SK-N-SH (cell line): ENCODE data around the gene ADD3. TPM values are rescaled to one million over a fixed set of nuclear protein-coding genes. Genes with fewer than 3 reads are reported as not detected.
A peak's percentile ranks its signal among the peaks of the same experiment; 100 is the strongest.

Experiments
- CTCF ChIA-PET: fragments of 300-600, 350-600 bp; formaldehyde crosslinking; extraction: SDS; loops from one replicate; lab custom pipeline; 2021; lab: Yijun Ruan, JAX
- POLR2A ChIA-PET: fragments of 350-600 bp; sonication (Branson Sonifier 250); formaldehyde crosslinking; extraction: SDS; loops from one replicate; lab custom pipeline; 2020; ENCODE audit warnings: antibody characterized with exemption, inconsistent platforms; lab: Yijun Ruan, JAX
- DNase-seq: peaks from one replicate; pipeline ENCODE4 v3.0.0; 2012
- H2AFZ ChIP-seq: fragments of 200-600 bp; sonication (generic); 2 replicates; pipeline ENCODE4 v1.8.1; 2016; ENCODE audit warnings: antibody characterized with exemption, mild to moderate bottlenecking, low read depth
- H3F3A ChIP-seq: fragments of 200-600 bp; sonication (generic); replicated peaks from 2 replicates; pipeline ENCODE3; 2016; ENCODE audit warnings: antibody characterized with exemption, mild to moderate bottlenecking; ENCODE audit not compliant: insufficient read depth
- H3K27ac ChIP-seq, 2 experiments: fragments of 200-500 bp in 1 of 2; fragments of 200-600 bp in 1 of 2; sonication (Bioruptor generic) in 1 of 2; sonication (generic), shearing (Covaris generic) in 1 of 2; 2 replicates each; pipeline versions ENCODE4 v1.5.1 to v1.6.1; 2014 to 2016; ENCODE audit warnings: low read depth in 2 of 2, inconsistent platforms in 1 of 2, low read length in 1 of 2, mild to moderate bottlenecking in 1 of 2, mixed read lengths in 1 of 2
- H3K27me3 ChIP-seq: fragments of 200-600 bp; sonication (generic), shearing (Covaris generic); 2 replicates; pipeline ENCODE4 v1.6.1; 2016; ENCODE audit warnings: mixed run types; ENCODE audit not compliant: insufficient read depth
- H3K36me3 ChIP-seq, 2 experiments: fragments of 200-500 bp in 1 of 2; fragments of 200-600 bp in 1 of 2; sonication (Bioruptor generic) in 1 of 2; sonication (generic) in 1 of 2; replicated peaks in 1 of 2; 2 replicates each; pipeline versions ENCODE3 to v1.5.1; 2014 to 2016; ENCODE audit warnings: low read length in 1 of 2, mild to moderate bottlenecking in 1 of 2; ENCODE audit not compliant: insufficient read depth in 2 of 2, control insufficient read depth in 1 of 2
- H3K4me1 ChIP-seq, 2 experiments: fragments of 200-500 bp in 1 of 2; fragments of 200-600 bp in 1 of 2; sonication (Bioruptor generic) in 1 of 2; sonication (generic), shearing (Covaris generic) in 1 of 2; 2 replicates each; pipeline versions ENCODE4 v1.5.1 to v1.6.1; 2014 to 2016; ENCODE audit warnings: low read depth in 1 of 2, low read length in 1 of 2, mixed run types in 1 of 2; ENCODE audit not compliant: insufficient read depth in 2 of 2, control insufficient read depth in 1 of 2
- H3K4me2 ChIP-seq: fragments of 200-600 bp; sonication (generic), shearing (Covaris generic); 2 replicates; pipeline ENCODE4 v1.6.1; 2017; ENCODE audit warnings: mixed run types
- H3K4me3 ChIP-seq, 2 experiments: fragments of 200-500 bp in 1 of 2; fragments of 200-600 bp in 1 of 2; sonication (Bioruptor generic) in 1 of 2; sonication (generic), shearing (Covaris generic) in 1 of 2; 2 replicates each; pipeline versions ENCODE4 v1.5.1 to v1.8.1; 2014 to 2016; ENCODE audit warnings: low read depth in 2 of 2, inconsistent platforms in 1 of 2, low read length in 1 of 2, mild to moderate bottlenecking in 1 of 2, mixed read lengths in 1 of 2, moderate library complexity in 1 of 2
- H3K79me2 ChIP-seq: fragments of 200-600 bp; sonication (generic); 2 replicates; pipeline ENCODE4 v1.8.1; 2017; ENCODE audit warnings: mild to moderate bottlenecking; ENCODE audit not compliant: insufficient read depth
- H3K9ac ChIP-seq: fragments of 200-600 bp; sonication (generic); 2 replicates; pipeline ENCODE4 v1.6.1; 2017; ENCODE audit warnings: mixed run types
- H3K9me2 ChIP-seq: fragments of 200-600 bp; sonication (generic); 2 replicates; pipeline ENCODE4 v1.6.1; 2017; ENCODE audit warnings: mixed run types
- H3K9me3 ChIP-seq: fragments of 200-600 bp; sonication (generic); 2 replicates; pipeline ENCODE4 v1.6.1; 2017; ENCODE audit warnings: mixed run types, mild to moderate bottlenecking, moderate library complexity
- H4K20me1 ChIP-seq: fragments of 200-600 bp; sonication (generic); 2 replicates; pipeline ENCODE4 v1.6.1; 2017; ENCODE audit warnings: mild to moderate bottlenecking, mixed run types; ENCODE audit not compliant: insufficient read depth
- CHD2 ChIP-seq: fragments of 150-350 bp; IDR thresholded peaks from 2 replicates; pipeline ENCODE4 v1.6.1; 2018; ENCODE audit warnings: low read length; ENCODE audit not compliant: partially characterized antibody
- EP300 ChIP-seq, 2 experiments: IDR thresholded peaks; 2 replicates each; pipeline versions ENCODE4 v1.4.0 to v1.6.1; 2012; ENCODE audit warnings: borderline replicate concordance in 1 of 2, low read depth in 1 of 2, low read length in 1 of 2
- FOSL2 ChIP-seq: IDR thresholded peaks from 2 replicates; pipeline ENCODE4 v1.4.0; 2012; ENCODE audit warnings: low read depth, mild to moderate bottlenecking, moderate library complexity, borderline replicate concordance
- FOXJ3 ChIP-seq: sonication (generic); formaldehyde crosslinking; IDR thresholded peaks from 2 replicates; pipeline ENCODE4 v1.5.1; 2020; ENCODE audit warnings: mild to moderate bottlenecking, missing genetic modification reagents
- FOXM1 ChIP-seq: IDR thresholded peaks from 2 replicates; pipeline ENCODE4 v1.4.0; 2012; ENCODE audit warnings: low read depth, mild to moderate bottlenecking
- GABPA ChIP-seq: IDR thresholded peaks from 2 replicates; pipeline ENCODE4 v1.4.0; 2012; ENCODE audit warnings: low read depth, mild to moderate bottlenecking
- GATA2 ChIP-seq: sonication (generic); formaldehyde crosslinking; IDR thresholded peaks from 2 replicates; pipeline ENCODE4 v1.5.0; 2020; ENCODE audit warnings: mild to moderate bottlenecking, missing genetic modification reagents
- IRF3 ChIP-seq: fragments of 150-350 bp; IDR thresholded peaks from 2 replicates; pipeline ENCODE4 v1.6.1; 2016; ENCODE audit warnings: mild to moderate bottlenecking, low read depth, low read length
- JUND ChIP-seq: IDR thresholded peaks from 2 replicates; pipeline ENCODE4 v1.4.0; 2012
- MAX ChIP-seq: IDR thresholded peaks from 2 replicates; pipeline ENCODE4 v1.4.0; 2012; ENCODE audit warnings: low read depth
- MEF2A ChIP-seq: IDR thresholded peaks from 2 replicates; pipeline ENCODE4 v1.4.0; 2012; ENCODE audit warnings: low read depth, borderline replicate concordance
- NFIC ChIP-seq: IDR thresholded peaks from 2 replicates; pipeline ENCODE4 v1.4.0; 2012; ENCODE audit warnings: borderline replicate concordance
- RAD21 ChIP-seq: IDR thresholded peaks from 2 replicates; pipeline ENCODE4 v1.6.1; 2012; ENCODE audit warnings: mild to moderate bottlenecking, low read length
- SMC3 ChIP-seq: IDR thresholded peaks from 2 replicates; pipeline ENCODE4 v1.6.1; 2012; ENCODE audit warnings: low read depth, low read length, improper control_type of control experiment
- TAF1 ChIP-seq: IDR thresholded peaks from 2 replicates; pipeline ENCODE4 v1.6.1; 2012; ENCODE audit warnings: low read depth, mild to moderate bottlenecking, low read length, moderate library complexity, borderline replicate concordance
- TCF12 ChIP-seq: IDR thresholded peaks from 2 replicates; pipeline ENCODE4 v1.4.0; 2012
- ZBTB33 ChIP-seq: IDR thresholded peaks from 2 replicates; pipeline ENCODE4 v1.4.0; 2012; ENCODE audit warnings: low read depth, borderline replicate concordance
- WGBS: methylation state at CpG from one replicate; pipeline ENCODE4 v1.1.6; 2017; ENCODE audit warnings: low lambda C conversion rate; 5-methylcytosine and 5-hydroxymethylcytosine counted together
- polyA plus RNA-seq, 3 experiments: library from polyadenylated mRNA; depleted of rRNA; stranded (reverse); fragments of >200 nt; gene quantifications; 2 replicates each; pipeline ENCODE4 v1.2.3, GENCODE V29; 2012
- TF ChIP-seq, protein P1 (sequence below): fragments of 200-600 bp; sonication (generic); IDR thresholded peaks from 2 replicates; pipeline ENCODE4 v1.6.1; 2017; ENCODE audit warnings: antibody characterized with exemption, mild to moderate bottlenecking, moderate library complexity

ADD3 gene
- polyA plus RNA-seq, 1 of the 3 experiments (the other 2 are of a cell fraction) = 27.6 TPM

GRCh38 chr10:110056822-110057221 is 49.0 kb downstream of the ADD3 start (continued):
- TF ChIP-seq, protein P1, sequence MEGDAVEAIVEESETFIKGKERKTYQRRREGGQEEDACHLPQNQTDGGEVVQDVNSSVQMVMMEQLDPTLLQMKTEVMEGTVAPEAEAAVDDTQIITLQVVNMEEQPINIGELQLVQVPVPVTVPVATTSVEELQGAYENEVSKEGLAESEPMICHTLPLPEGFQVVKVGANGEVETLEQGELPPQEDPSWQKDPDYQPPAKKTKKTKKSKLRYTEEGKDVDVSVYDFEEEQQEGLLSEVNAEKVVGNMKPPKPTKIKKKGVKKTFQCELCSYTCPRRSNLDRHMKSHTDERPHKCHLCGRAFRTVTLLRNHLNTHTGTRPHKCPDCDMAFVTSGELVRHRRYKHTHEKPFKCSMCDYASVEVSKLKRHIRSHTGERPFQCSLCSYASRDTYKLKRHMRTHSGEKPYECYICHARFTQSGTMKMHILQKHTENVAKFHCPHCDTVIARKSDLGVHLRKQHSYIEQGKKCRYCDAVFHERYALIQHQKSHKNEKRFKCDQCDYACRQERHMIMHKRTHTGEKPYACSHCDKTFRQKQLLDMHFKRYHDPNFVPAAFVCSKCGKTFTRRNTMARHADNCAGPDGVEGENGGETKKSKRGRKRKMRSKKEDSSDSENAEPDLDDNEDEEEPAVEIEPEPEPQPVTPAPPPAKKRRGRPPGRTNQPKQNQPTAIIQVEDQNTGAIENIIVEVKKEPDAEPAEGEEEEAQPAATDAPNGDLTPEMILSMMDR = no peak
- peak; percentile 70 for TF ChIP-seq TCF12
- no peak for TF ChIP-seq IRF3
- no peak for TF ChIP-seq SMC3
- TF ChIP-seq MAX = no peak
- TF ChIP-seq RAD21 = no peak
- TF ChIP-seq EP300 (IDR thresholded peaks at IDR 0.05; ENCODE audit: borderline replicate concordance in 1 of 2, low read depth in 1 of 2, low read length in 1 of 2) = peak; percentile 10 to 60; a peak in 1 of 4 replicates
- no peak for TF ChIP-seq MEF2A
- TF ChIP-seq NFIC = peak; percentile 25; the same call in 1 of the 2 replicates
- TF ChIP-seq FOXM1 = peak; percentile 63; the same call in 1 of the 2 replicates
- no peak for TF ChIP-seq TAF1
- TF ChIP-seq FOSL2 = no peak
- peak; percentile 14; the same call in 1 of the 2 replicates for TF ChIP-seq JUND
- TF ChIP-seq GATA2 (CRISPR knock-in tag) = no peak
- TF ChIP-seq GABPA = no peak
- no peak for TF ChIP-seq CHD2
- no peak for TF ChIP-seq ZBTB33
- TF ChIP-seq, all 33 proteins: peak for 7

DNA sequence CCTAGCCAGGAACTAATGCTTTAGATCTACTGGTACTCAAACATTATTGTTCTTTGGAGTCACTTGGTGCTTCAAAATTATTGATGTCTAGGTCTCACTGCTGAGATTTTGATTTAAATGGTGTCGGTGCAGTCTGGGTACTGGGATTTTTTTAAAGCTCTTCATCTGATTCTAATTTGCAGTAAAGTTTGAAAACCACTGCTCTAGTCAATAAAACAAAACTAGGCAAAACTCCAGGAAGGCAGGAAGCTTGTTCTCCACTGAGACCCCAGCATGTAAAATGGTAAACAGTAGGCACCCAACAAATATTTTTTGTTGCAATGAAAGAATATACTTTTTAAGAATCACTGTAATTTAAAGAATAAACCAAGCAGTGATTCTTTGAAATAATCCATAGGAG is 49.7 kb downstream of the ADD3 start:
- H3K9me2 ChIP-seq = no peaks in the 10 kb centered on the region
- DNase-seq = no peak
- peaks cover 29% of the 10 kb centered on the region for H3F3A ChIP-seq
- peak overlapping the region; percentile 16; the same call in 1 of the 2 replicates for H3K9ac ChIP-seq
- H3K36me3 ChIP-seq = no peaks in the 10 kb centered on the region
- H3K4me2 ChIP-seq = peak overlapping the region; percentile 56
- peaks cover 2 to 45% of the 10 kb centered on the region in 2 experiments for H3K4me1 ChIP-seq
- CTCF ChIA-PET = interaction anchor here (1.4 kb wide), 1 partner anchor 124 kb away, joined by 4 read pairs; no protein-coding TSS in a partner anchor
- no peaks in the 10 kb centered on the region for H3K9me3 ChIP-seq
- no peaks in the 10 kb centered on the region for H4K20me1 ChIP-seq
- WGBS = 65% methylated on average over 1 of the region's 1 CpG
- POLR2A ChIA-PET = no interaction called here
- peak overlapping the region; percentile 7; the same call in 1 of the 2 replicates for H2AFZ ChIP-seq
- H3K27me3 ChIP-seq = no peaks in the 10 kb centered on the region
- peak overlapping the region; percentile 83 to 90 for H3K27ac ChIP-seq
- TF ChIP-seq FOXM1 = no peak
- no peak for TF ChIP-seq FOXJ3
- peak; percentile 46; the same call in 1 of the 2 replicates for TF ChIP-seq TCF12
- peaks cover 50% of the 10 kb centered on the region for H3K79me2 ChIP-seq
- 0 out of 4 replicates have a peak overlapping the region, but pooled peaks of 1 of the 2 experiments have one; percentile 1 for H3K4me3 ChIP-seq
